Measurements from ENCODE around the gene ITPRIPL2. TPM values are rescaled to one million over a fixed set of nuclear protein-coding genes. Genes with fewer than 3 reads are reported as not detected.

ITPRIPL2 gene
- total and polyA plus RNA-seq, 2 of the 13 experiments (the other 11 are each of a cell fraction or from before 2014, with no cell fraction given), result 5.9 to 12.6 TPM

DNA sequence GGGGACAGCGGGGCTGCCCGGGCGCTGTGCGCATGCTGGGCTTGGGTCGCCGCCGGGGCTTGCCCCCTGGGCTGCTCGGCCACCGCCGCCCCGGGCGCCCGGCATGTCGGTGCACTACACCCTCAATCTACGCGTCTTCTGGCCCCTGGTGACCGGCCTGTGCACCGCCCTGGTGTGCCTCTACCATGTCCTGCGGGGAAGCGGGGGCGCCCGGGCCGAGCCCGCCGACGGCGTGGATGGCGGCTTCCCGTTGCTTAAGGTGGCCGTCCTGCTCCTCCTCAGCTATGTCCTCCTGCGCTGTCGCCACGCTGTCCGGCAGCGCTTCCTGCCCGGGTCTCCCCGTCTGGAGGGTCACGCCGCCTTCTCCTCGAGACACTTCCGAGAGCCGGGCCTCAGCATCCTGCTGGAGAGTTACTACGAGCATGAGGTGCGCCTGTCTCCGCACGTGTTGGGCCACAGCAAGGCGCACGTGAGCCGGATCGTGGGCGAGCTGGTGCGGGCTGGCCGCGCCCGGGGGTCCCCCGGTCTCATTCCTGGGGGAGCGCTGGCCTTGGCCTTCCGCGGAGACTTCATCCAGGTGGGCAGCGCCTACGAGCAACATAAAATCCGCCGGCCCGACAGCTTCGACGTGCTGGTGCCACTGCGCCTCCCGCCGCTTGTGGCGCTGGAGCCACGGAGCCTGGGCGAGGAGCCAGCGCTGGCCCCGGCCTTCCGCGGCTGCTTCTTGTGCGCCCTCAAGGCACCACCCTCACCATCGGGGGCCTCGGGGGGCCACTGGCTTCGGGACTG lies 789 bp downstream of the ITPRIPL2 start (continued):
- TF ChIP-seq, protein P1, sequence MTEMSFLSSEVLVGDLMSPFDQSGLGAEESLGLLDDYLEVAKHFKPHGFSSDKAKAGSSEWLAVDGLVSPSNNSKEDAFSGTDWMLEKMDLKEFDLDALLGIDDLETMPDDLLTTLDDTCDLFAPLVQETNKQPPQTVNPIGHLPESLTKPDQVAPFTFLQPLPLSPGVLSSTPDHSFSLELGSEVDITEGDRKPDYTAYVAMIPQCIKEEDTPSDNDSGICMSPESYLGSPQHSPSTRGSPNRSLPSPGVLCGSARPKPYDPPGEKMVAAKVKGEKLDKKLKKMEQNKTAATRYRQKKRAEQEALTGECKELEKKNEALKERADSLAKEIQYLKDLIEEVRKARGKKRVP (CRISPR knock-in tag; IDR thresholded peaks at IDR 0.05), result no peak; a peak in 1 of 4 replicates
- TF ChIP-seq SSRP1 (CRISPR knock-in tag; IDR thresholded peaks at IDR 0.05), result no peak
- TF ChIP-seq KLF15 (CRISPR knock-in tag; IDR thresholded peaks at IDR 0.05; ENCODE audit: borderline replicate concordance), result 0 out of 2 replicates have a peak, but pooled peaks have one; percentile 61
- TF ChIP-seq SPEN (CRISPR knock-in tag; IDR thresholded peaks at IDR 0.05; ENCODE audit: low read depth), result no peak; the same call in 1 of the 2 replicates
- no peak for TF ChIP-seq NFYC (CRISPR knock-in tag; IDR thresholded peaks at IDR 0.05)
- peak; percentile 2; the same call in 1 of the 2 replicates for TF ChIP-seq ZNF552 (CRISPR knock-in tag; IDR thresholded peaks at IDR 0.05; ENCODE audit: borderline replicate concordance)
- 0 out of 2 replicates have a peak, but pooled peaks have one; percentile 70 for TF ChIP-seq ZNF605 (CRISPR knock-in tag; IDR thresholded peaks at IDR 0.05)
- TF ChIP-seq, protein P2, sequence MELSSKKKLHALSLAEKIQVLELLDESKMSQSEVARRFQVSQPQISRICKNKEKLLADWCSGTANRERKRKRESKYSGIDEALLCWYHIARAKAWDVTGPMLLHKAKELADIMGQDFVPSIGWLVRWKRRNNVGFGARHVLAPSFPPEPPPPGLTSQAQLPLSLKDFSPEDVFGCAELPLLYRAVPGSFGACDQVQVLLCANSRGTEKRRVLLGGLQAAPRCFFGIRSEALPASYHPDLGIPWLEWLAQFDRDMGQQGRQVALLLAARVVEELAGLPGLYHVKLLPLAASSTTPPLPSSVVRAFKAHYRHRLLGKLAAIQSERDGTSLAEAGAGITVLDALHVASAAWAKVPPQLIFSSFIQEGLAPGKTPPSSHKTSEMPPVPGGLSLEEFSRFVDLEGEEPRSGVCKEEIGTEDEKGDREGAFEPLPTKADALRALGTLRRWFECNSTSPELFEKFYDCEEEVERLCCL (CRISPR knock-in tag; IDR thresholded peaks at IDR 0.05; ENCODE audit: borderline replicate concordance), result no peak
- TF ChIP-seq ZNF17 (CRISPR knock-in tag; IDR thresholded peaks at IDR 0.05), result no peak
- no peak for TF ChIP-seq ZBTB20 (CRISPR knock-in tag; IDR thresholded peaks at IDR 0.05; ENCODE audit: borderline replicate concordance, low read depth)
- no peak for TF ChIP-seq SOX5 (CRISPR knock-in tag; IDR thresholded peaks at IDR 0.05; ENCODE audit: borderline replicate concordance)
- TF ChIP-seq, protein P3, sequence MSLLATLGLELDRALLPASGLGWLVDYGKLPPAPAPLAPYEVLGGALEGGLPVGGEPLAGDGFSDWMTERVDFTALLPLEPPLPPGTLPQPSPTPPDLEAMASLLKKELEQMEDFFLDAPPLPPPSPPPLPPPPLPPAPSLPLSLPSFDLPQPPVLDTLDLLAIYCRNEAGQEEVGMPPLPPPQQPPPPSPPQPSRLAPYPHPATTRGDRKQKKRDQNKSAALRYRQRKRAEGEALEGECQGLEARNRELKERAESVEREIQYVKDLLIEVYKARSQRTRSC (CRISPR knock-in tag; IDR thresholded peaks at IDR 0.05; ENCODE audit: low read depth), result 0 out of 2 replicates have a peak, but pooled peaks have one; percentile 9
- 0 out of 2 replicates have a peak, but pooled peaks have one; percentile 53 for TF ChIP-seq ATRX (CRISPR knock-in tag; IDR thresholded peaks at IDR 0.05; ENCODE audit: borderline replicate concordance)
- TF ChIP-seq, protein P4, sequence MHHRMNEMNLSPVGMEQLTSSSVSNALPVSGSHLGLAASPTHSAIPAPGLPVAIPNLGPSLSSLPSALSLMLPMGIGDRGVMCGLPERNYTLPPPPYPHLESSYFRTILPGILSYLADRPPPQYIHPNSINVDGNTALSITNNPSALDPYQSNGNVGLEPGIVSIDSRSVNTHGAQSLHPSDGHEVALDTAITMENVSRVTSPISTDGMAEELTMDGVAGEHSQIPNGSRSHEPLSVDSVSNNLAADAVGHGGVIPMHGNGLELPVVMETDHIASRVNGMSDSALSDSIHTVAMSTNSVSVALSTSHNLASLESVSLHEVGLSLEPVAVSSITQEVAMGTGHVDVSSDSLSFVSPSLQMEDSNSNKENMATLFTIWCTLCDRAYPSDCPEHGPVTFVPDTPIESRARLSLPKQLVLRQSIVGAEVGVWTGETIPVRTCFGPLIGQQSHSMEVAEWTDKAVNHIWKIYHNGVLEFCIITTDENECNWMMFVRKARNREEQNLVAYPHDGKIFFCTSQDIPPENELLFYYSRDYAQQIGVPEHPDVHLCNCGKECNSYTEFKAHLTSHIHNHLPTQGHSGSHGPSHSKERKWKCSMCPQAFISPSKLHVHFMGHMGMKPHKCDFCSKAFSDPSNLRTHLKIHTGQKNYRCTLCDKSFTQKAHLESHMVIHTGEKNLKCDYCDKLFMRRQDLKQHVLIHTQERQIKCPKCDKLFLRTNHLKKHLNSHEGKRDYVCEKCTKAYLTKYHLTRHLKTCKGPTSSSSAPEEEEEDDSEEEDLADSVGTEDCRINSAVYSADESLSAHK (CRISPR knock-in tag; IDR thresholded peaks at IDR 0.05; ENCODE audit: borderline replicate concordance), result no peak
- TF ChIP-seq ZNF670 (CRISPR knock-in tag; IDR thresholded peaks at IDR 0.05; ENCODE audit: borderline replicate concordance), result no peak

Data from HepG2 (cell line).